Lung (tissue), 12 donors: ENCODE measurements around the gene GAL3ST1. TPM values are rescaled to one million over a fixed set of nuclear protein-coding genes. Genes with fewer than 3 reads are reported as not detected.
"Not testable (repeated sequence)": the region's sequence is repeated elsewhere in the genome, so short reads cannot be mapped to it uniquely, and the experiment has no call there.

Experiments used
- ATAC-seq: fragments of 200-7000 bp; cut with Tn5 transposase; one replicate; pipeline ENCODE4 v1.9.1; 2020; ENCODE audit warnings: moderate number of reproducible peaks; ENCODE audit not compliant: insufficient read depth, low FRiP score
- DNase-seq, 3 donors: peaks; one replicate each; pipeline ENCODE4 v3.0.0-alpha.2; 2013 to 2017
- H3K27ac ChIP-seq, 2 donors: one replicate each; pipeline ENCODE4 v1.5.1; 2013; ENCODE audit warnings: mild to moderate bottlenecking in 2 of 2, moderate library complexity in 2 of 2, control low read depth in 1 of 2, inconsistent platforms in 1 of 2, low read depth in 1 of 2, low read length in 1 of 2
- H3K27me3 ChIP-seq, 3 donors: one replicate each; pipeline ENCODE4 v1.5.1; 2013; ENCODE audit warnings: low read length in 2 of 3; ENCODE audit not compliant: control insufficient read depth in 3 of 3, insufficient read depth in 3 of 3
- H3K36me3 ChIP-seq, 4 donors: one replicate each; pipeline ENCODE4 v1.5.1; 2013; ENCODE audit warnings: low read length in 4 of 4, mild to moderate bottlenecking in 1 of 4, moderate library complexity in 1 of 4; ENCODE audit not compliant: control insufficient read depth in 4 of 4, insufficient read depth in 4 of 4
- H3K4me1 ChIP-seq, 5 donors: one replicate each; pipeline ENCODE4 v1.5.1; 2013; ENCODE audit warnings: low read length in 5 of 5, mild to moderate bottlenecking in 2 of 5, moderate library complexity in 1 of 5; ENCODE audit not compliant: control insufficient read depth in 5 of 5, insufficient read depth in 5 of 5
- H3K4me3 ChIP-seq: one replicate; pipeline ENCODE4 v1.5.1; 2013; ENCODE audit warnings: mild to moderate bottlenecking, control low read depth, moderate library complexity
- H3K9ac ChIP-seq, 2 donors: one replicate each; pipeline ENCODE4 v1.5.1; 2013; ENCODE audit warnings: low read length in 2 of 2, control low read depth in 1 of 2; ENCODE audit not compliant: insufficient read depth in 1 of 2
- H3K9me3 ChIP-seq, 4 donors: one replicate each; pipeline ENCODE4 v1.5.1; 2013; ENCODE audit warnings: low read length in 3 of 4, mild to moderate bottlenecking in 1 of 4, moderate library complexity in 1 of 4; ENCODE audit not compliant: control insufficient read depth in 4 of 4, insufficient read depth in 3 of 4
- WGBS, 2 donors: extraction: QIAGEN DNeasy Blood & Tissue Kit; methylation state at CpG; one replicate each; pipeline ENCODE4 v1.1.7; 2013; 5-methylcytosine and 5-hydroxymethylcytosine counted together
- polyA plus RNA-seq, 2 donors: library from polyadenylated mRNA; stranded (reverse); fragments of 200-250 nt; gene quantifications; one replicate each; pipeline ENCODE4 v1.2.1, GENCODE V29; 2013
- total RNA-seq, 2 donors: library from RNA; depleted of rRNA in 1 of 2; stranded (reverse); fragments of >200 nt in 1 of 2; gene quantifications; one replicate each; pipeline ENCODE4 v1.2.1, GENCODE V29; 2014 to 2021
- TF ChIP-seq, protein P1 (sequence below): IDR thresholded peaks from 2 replicates; pipeline ENCODE4 v1.5.1; 2012; ENCODE audit warnings: mild to moderate bottlenecking; ENCODE audit errors: control extremely low read depth, extremely low read depth
- donor health status: control.
- donor health status: control.
- donor health status: Bipolar disorder and iron deficiency.
- donor health status: healthy.
- donor health status: DM: yes; HTN: yes; CAD: no.

The GAL3ST1 gene
- total and polyA plus RNA-seq, 4 donors = 0.72 to 4.0 (median 3.4) TPM

DNA sequence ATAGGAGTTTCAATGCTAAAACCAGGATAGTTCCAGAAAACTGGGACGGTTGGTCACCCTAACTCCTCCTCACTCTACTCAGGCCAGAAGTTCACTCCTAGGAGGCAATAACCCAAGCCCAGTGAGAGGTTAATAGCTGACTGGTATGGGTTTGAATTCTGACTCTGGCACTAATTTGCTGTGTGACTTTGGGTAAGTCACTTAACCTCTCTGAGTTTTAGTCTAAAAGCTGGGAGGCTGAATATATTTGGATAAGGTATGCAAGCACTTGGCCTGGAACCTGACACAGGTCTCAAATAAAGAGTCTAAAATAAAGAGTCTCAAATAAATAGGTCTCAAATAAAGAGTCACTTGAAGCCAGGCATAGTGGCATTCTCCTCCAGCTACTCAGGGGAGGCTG, 21.7 kb downstream of the GAL3ST1 start:
- H3K36me3 ChIP-seq = no peaks in the 10 kb centered on the region
- no peaks in the 10 kb centered on the region for H3K4me1 ChIP-seq
- no peaks in the 10 kb centered on the region for H3K27me3 ChIP-seq
- no peak overlapping the region for H3K27ac ChIP-seq
- 2 to 52% methylated on average over 1 of the region's 1 CpG for WGBS, 2 donors
- ATAC-seq (no peak), DNase-seq (no peak)
- TF ChIP-seq, protein P1, sequence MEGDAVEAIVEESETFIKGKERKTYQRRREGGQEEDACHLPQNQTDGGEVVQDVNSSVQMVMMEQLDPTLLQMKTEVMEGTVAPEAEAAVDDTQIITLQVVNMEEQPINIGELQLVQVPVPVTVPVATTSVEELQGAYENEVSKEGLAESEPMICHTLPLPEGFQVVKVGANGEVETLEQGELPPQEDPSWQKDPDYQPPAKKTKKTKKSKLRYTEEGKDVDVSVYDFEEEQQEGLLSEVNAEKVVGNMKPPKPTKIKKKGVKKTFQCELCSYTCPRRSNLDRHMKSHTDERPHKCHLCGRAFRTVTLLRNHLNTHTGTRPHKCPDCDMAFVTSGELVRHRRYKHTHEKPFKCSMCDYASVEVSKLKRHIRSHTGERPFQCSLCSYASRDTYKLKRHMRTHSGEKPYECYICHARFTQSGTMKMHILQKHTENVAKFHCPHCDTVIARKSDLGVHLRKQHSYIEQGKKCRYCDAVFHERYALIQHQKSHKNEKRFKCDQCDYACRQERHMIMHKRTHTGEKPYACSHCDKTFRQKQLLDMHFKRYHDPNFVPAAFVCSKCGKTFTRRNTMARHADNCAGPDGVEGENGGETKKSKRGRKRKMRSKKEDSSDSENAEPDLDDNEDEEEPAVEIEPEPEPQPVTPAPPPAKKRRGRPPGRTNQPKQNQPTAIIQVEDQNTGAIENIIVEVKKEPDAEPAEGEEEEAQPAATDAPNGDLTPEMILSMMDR = no peak
- H3K9me3 ChIP-seq = no peaks in the 10 kb centered on the region
- H3K4me3 ChIP-seq = no peak overlapping the region
- no peak overlapping the region for H3K9ac ChIP-seq

DNA sequence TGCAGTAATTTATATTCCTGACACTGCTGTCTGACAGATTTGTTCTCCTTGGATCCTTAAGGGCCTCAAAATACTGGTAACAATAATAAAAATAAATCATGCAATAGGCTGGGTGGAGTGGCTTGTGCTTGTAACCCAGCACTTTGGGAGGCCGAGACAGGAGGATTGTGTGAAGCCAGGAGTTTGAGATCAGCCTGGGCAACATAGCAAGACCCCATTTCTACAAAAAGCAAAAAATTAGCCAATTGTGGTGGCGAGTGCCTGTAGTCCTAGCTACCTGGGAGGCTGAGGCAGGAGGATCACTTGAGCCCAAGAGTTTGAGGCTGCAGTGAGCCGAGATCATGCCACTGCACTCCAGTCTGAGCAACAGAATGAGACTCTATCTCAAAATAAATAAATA, 22.7 kb downstream of the GAL3ST1 start:
- H3K27me3 ChIP-seq, H3K4me3 ChIP-seq, H3K9me3 ChIP-seq, ATAC-seq, H3K36me3 ChIP-seq, H3K9ac ChIP-seq, H3K27ac ChIP-seq, DNase-seq, H3K4me1 ChIP-seq: not testable (repeated sequence)
- WGBS, 2 donors = 95 to 97% methylated on average over 3 of the region's 3 CpGs

DNA sequence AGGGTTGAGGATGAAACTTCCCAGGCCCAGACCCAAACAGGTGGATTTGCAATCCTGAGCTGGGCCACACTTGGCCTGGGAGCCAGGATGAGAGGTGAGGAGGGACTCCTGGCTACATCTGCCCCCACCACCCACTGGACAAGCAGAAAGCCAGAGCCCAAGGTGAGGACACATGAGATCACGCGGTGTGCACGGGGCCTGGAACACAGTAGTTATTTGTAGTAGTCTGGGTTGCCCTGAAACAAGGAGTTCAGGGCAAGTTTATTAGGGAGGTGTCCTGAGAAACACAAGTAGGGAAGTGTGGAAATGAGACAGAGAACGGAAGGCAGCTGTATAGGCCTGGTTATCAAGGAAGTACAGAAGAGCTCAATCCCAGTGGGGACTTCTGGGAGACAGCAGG, 27.3 kb downstream of the GAL3ST1 start:
- Histone ChIP-seq H3K27me3 (no peaks in the 10 kb centered on the region), H3K27ac (no peak overlapping the region), H3K4me1 (peaks cover 0 to 7% (median 0%) of the 10 kb centered on the region in 5 donors), H3K9ac (no peak overlapping the region), H3K36me3 (no peaks in the 10 kb centered on the region), H3K4me3 (no peak overlapping the region), H3K9me3 (no peaks in the 10 kb centered on the region)
- TF ChIP-seq, protein P1 = no peak
- DNase-seq = no peak
- 87 to 91% methylated on average over 4 of the region's 4 CpGs for WGBS, 2 donors
- no peak for ATAC-seq

DNA sequence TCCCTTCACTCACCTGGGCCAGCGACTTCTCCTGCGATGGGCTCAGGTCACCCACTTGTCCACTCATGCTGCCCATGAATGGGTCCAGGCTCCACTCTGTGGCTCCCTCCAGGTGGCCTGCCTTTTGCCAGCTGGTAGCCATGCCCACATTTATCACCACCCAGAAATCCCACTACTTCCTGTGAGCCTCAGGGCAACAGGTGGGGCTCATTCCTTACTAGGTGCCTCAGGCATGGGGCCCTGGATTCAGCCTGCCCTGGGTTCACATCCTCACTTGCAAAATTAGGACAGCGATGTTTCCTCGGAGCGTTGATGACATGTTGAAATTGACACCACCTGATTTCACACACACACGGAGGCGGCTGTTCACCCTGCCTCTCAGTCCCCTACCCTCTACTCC, 27.8 kb downstream of the GAL3ST1 start, which contains the start of gene SEC14L6:
SEC14L6 (minus strand) TSS at position 126 of the 400 bp plus-strand sequence; CDS start at position 67, 59 bp downstream.
- H3K27ac ChIP-seq = no peak within 1 kb of the TSS
- H3K36me3 ChIP-seq = no peaks in the 10 kb centered on the region
- H3K4me3 ChIP-seq = no peak within 1 kb of the TSS
- no peaks in the 10 kb centered on the region for H3K27me3 ChIP-seq
- H3K9ac ChIP-seq = no peak within 1 kb of the TSS
- no peak for DNase-seq
- peaks cover 0 to 7% (median 0%) of the 10 kb centered on the region in 5 donors for H3K4me1 ChIP-seq
- no peaks in the 10 kb centered on the region for H3K9me3 ChIP-seq
- ATAC-seq = no peak
- TF ChIP-seq, protein P1 = no peak
- WGBS, 2 donors = 83 to 92% methylated on average over 7 of the region's 7 CpGs
